ENCODE measurements around the gene STK39. TPM values are rescaled to one million over a fixed set of nuclear protein-coding genes. Genes with fewer than 3 reads are reported as not detected.

STK39 gene
- polyA plus RNA-seq, 1 donor from 2014 or later: 9.5 TPM

DNA sequence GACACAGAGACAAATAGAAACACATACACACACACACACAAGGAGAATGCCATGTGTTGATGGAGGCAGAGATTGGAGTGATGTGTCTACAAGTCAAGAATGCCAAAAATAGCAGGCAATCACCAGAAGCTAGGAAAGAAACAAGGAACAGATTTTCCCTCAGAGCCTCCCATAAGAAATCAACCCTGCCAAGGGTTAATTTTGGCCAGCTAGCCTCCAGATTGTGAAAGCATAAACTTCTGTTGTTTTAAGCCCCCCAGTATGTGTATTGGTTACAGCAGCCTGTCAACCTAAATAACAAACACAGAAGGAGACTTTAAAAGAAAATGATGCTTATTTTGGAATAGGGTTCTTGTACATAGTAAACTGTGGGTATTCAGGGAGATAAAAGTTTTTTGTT, 5.6 kb upstream of the STK39 start:
- Histone ChIP-seq H3F3A (ENCODE audit: insufficient read depth, low read length, poor library complexity, severe bottlenecking) (no peaks in the 10 kb centered on the region), H3K9me2 (ENCODE audit: insufficient read depth, low read length) (no peaks in the 10 kb centered on the region), H3K4me3 (ENCODE audit: low read length) (no peak overlapping the region), H4K20me1 (ENCODE audit: insufficient read depth) (no peaks in the 10 kb centered on the region), H3K9me3 (ENCODE audit: low read length) (no peaks in the 10 kb centered on the region), H3K27me3 (ENCODE audit: insufficient read depth, low read depth, low read length) (no peaks in the 10 kb centered on the region), H3K27ac (ENCODE audit: low read length) (no peak overlapping the region), H3K36me3 (ENCODE audit: insufficient read depth, low read length) (no peaks in the 10 kb centered on the region), H2AFZ (ENCODE audit: low read depth, low read length) (no peak overlapping the region), H3K9ac (ENCODE audit: low read length) (no peak overlapping the region), H3K79me2 (replicated peaks; ENCODE audit: insufficient read depth, low read length) (no peaks in the 10 kb centered on the region), H3K4me2 (ENCODE audit: low read length) (no peak overlapping the region)
- no peak for TF ChIP-seq TAF1 (IDR thresholded peaks at IDR 0.05; ENCODE audit: low read depth)
- TF ChIP-seq, protein P1, sequence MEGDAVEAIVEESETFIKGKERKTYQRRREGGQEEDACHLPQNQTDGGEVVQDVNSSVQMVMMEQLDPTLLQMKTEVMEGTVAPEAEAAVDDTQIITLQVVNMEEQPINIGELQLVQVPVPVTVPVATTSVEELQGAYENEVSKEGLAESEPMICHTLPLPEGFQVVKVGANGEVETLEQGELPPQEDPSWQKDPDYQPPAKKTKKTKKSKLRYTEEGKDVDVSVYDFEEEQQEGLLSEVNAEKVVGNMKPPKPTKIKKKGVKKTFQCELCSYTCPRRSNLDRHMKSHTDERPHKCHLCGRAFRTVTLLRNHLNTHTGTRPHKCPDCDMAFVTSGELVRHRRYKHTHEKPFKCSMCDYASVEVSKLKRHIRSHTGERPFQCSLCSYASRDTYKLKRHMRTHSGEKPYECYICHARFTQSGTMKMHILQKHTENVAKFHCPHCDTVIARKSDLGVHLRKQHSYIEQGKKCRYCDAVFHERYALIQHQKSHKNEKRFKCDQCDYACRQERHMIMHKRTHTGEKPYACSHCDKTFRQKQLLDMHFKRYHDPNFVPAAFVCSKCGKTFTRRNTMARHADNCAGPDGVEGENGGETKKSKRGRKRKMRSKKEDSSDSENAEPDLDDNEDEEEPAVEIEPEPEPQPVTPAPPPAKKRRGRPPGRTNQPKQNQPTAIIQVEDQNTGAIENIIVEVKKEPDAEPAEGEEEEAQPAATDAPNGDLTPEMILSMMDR (IDR thresholded peaks at IDR 0.05; ENCODE audit: poor library complexity, severe bottlenecking): no peak
- TF ChIP-seq RAD21 (conservative IDR thresholded peaks at IDR 0.05): no peak
- no peak for TF ChIP-seq MXI1 (conservative IDR thresholded peaks at IDR 0.05; ENCODE audit: poor library complexity, severe bottlenecking)
- no peak for TF ChIP-seq EZH2 (IDR thresholded peaks at IDR 0.05; ENCODE audit: borderline replicate concordance, insufficient read depth, low read length, poor library complexity, severe bottlenecking)
- TF ChIP-seq EP300 (conservative IDR thresholded peaks at IDR 0.05; ENCODE audit: poor library complexity, severe bottlenecking): no peak
- TF ChIP-seq POLR2AphosphoS5 (IDR thresholded peaks at IDR 0.05): no peak
- TF ChIP-seq, protein P2, sequence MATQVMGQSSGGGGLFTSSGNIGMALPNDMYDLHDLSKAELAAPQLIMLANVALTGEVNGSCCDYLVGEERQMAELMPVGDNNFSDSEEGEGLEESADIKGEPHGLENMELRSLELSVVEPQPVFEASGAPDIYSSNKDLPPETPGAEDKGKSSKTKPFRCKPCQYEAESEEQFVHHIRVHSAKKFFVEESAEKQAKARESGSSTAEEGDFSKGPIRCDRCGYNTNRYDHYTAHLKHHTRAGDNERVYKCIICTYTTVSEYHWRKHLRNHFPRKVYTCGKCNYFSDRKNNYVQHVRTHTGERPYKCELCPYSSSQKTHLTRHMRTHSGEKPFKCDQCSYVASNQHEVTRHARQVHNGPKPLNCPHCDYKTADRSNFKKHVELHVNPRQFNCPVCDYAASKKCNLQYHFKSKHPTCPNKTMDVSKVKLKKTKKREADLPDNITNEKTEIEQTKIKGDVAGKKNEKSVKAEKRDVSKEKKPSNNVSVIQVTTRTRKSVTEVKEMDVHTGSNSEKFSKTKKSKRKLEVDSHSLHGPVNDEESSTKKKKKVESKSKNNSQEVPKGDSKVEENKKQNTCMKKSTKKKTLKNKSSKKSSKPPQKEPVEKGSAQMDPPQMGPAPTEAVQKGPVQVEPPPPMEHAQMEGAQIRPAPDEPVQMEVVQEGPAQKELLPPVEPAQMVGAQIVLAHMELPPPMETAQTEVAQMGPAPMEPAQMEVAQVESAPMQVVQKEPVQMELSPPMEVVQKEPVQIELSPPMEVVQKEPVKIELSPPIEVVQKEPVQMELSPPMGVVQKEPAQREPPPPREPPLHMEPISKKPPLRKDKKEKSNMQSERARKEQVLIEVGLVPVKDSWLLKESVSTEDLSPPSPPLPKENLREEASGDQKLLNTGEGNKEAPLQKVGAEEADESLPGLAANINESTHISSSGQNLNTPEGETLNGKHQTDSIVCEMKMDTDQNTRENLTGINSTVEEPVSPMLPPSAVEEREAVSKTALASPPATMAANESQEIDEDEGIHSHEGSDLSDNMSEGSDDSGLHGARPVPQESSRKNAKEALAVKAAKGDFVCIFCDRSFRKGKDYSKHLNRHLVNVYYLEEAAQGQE (IDR thresholded peaks at IDR 0.05; ENCODE audit: borderline replicate concordance): no peak
- no peak for TF ChIP-seq SMC3 (conservative IDR thresholded peaks at IDR 0.05; ENCODE audit: poor library complexity)

DNA sequence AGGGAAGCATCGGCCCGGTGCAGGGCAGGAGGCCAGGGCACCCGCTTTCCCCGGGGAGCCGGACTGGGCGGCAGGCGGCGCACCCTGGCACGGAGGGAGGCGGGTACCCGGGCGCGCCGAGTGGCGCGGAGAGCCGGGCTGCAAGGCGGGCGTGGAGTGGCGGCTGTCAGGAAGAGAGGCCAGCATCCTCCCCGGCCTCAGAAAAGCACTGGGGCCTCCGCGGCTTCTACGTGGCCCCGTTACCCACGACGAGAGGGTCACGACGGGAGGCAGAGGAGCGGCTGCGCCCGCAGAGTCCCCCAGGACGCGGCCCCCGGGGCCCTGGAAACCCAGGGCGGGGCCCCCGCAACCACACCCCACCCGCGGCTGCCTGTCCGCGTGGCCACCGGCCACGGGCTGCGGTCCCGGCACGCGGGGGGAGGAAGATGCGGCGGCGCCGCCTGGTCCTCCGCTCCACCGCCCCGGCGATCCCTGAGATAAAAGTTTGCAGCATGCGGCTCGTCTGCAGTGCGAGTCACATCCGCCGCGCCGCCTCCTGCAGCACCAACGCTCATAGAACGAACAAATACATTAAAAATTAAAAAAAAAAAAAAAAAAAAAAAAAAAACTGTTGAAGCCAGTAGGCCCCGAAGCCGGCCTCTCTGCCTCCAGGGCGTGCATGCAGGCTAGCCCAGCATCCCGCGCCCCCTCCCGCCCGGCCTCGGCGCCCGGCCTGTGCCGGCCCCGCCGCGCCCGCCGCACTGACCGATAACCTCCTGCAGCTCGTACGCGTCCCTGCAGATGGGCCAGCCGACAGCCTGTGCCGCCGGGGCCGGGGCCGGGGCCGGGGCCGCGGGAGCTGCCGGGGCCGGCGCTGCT, 683 bp downstream of the STK39 start:
- Histone ChIP-seq H4K20me1 (ENCODE audit: insufficient read depth) (no peaks in the 10 kb centered on the region), H3K27me3 (ENCODE audit: insufficient read depth, low read depth, low read length) (no peaks in the 10 kb centered on the region), H3K4me3 (ENCODE audit: low read length) (peak overlapping the region; percentile 86), H3K79me2 (replicated peaks; ENCODE audit: insufficient read depth, low read length) (peaks cover 37% of the 10 kb centered on the region), H3K9me3 (ENCODE audit: low read length) (no peaks in the 10 kb centered on the region), H3K9ac (ENCODE audit: low read length) (peak overlapping the region; percentile 65), H3K36me3 (ENCODE audit: insufficient read depth, low read length) (no peaks in the 10 kb centered on the region), H3K27ac (ENCODE audit: low read length) (no peak overlapping the region), H3K9me2 (ENCODE audit: insufficient read depth, low read length) (no peaks in the 10 kb centered on the region), H3K4me2 (ENCODE audit: low read length) (peak overlapping the region; percentile 40), H3F3A (ENCODE audit: insufficient read depth, low read length, poor library complexity, severe bottlenecking) (no peaks in the 10 kb centered on the region), H2AFZ (ENCODE audit: low read depth, low read length) (peak overlapping the region; percentile 4)
- peak; percentile 39 for TF ChIP-seq TAF1 (IDR thresholded peaks at IDR 0.05; ENCODE audit: low read depth)
- TF ChIP-seq, protein P2 (IDR thresholded peaks at IDR 0.05; ENCODE audit: borderline replicate concordance): no peak
- peak; percentile 66 for TF ChIP-seq MXI1 (conservative IDR thresholded peaks at IDR 0.05; ENCODE audit: poor library complexity, severe bottlenecking)
- TF ChIP-seq, protein P1 (IDR thresholded peaks at IDR 0.05; ENCODE audit: poor library complexity, severe bottlenecking): peak; percentile 27
- no peak for TF ChIP-seq EZH2 (IDR thresholded peaks at IDR 0.05; ENCODE audit: borderline replicate concordance, insufficient read depth, low read length, poor library complexity, severe bottlenecking)
- peak; percentile 30 for TF ChIP-seq SMC3 (conservative IDR thresholded peaks at IDR 0.05; ENCODE audit: poor library complexity)
- no peak for TF ChIP-seq EP300 (conservative IDR thresholded peaks at IDR 0.05; ENCODE audit: poor library complexity, severe bottlenecking)
- TF ChIP-seq RAD21 (conservative IDR thresholded peaks at IDR 0.05): peak; percentile 20
- TF ChIP-seq POLR2AphosphoS5 (IDR thresholded peaks at IDR 0.05): no peak
